DMS53 treated with DMSO at 0.1 percent for 48 hours (cell line): Measurements from ENCODE around the gene RBMS1.

Experiments
- DNase-seq: peaks from one replicate; lab custom pipeline; 2025; ENCODE audit not compliant: unreplicated experiment; lab: John Stamatoyannopoulos, UW

The RBMS1 gene

DNA sequence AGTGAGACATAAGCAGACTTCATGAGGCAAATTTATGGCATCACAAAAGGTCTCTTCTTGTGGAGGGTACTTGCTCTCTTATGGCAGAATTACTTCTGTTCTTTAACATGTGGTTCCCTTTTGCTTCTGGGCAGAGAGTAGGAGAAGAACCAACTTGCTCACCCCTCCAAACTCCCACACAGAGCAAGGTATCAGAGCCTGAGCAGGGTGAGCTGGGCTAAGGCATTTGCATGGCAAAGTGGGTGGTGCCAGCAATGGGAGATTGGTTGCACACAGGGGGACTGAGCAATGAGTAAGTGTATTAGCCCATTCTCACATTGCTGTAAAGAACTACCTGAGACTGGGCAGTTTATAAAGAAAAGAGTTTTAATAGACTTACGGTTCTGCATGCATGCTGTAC lies 229.3 kb downstream of the RBMS1 start:
- no peak for DNase-seq

DNA sequence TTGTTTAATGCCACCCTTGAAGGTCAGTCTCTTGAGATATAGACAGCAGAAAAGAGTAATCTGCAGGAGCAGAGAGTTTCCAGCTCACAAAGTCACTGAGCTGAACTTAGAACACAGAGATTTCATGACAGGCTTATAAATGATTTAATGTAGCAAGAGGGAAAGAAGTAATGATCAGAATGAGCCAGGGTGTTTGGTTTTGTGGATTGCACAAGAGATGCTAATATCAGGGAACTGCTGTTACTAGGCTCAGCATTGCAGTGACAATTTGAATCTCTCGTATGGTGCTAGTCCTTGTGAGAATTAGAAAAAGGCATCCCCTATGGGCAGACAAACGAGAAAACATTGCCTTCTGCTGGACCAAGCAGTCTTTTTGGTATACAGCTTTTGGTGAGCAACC lies 231.9 kb downstream of the RBMS1 start:
- no peak for DNase-seq

DNA sequence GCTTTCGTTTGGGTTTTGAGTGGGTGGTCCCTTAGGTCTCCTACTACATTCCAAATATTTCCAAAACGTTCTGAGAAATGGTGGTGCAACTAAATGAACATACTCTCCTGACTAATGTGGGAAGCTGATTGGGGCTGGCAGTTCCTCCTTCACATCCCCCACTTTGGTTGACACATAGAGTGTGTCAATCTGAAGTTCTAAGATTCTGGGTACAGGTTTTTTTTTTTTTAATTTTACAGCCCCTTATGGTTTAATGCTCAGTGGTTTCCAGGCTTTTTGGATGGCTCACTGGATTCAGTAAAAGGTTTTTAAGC lies 235.2 kb downstream of the RBMS1 start:
- no peak for DNase-seq

DNA sequence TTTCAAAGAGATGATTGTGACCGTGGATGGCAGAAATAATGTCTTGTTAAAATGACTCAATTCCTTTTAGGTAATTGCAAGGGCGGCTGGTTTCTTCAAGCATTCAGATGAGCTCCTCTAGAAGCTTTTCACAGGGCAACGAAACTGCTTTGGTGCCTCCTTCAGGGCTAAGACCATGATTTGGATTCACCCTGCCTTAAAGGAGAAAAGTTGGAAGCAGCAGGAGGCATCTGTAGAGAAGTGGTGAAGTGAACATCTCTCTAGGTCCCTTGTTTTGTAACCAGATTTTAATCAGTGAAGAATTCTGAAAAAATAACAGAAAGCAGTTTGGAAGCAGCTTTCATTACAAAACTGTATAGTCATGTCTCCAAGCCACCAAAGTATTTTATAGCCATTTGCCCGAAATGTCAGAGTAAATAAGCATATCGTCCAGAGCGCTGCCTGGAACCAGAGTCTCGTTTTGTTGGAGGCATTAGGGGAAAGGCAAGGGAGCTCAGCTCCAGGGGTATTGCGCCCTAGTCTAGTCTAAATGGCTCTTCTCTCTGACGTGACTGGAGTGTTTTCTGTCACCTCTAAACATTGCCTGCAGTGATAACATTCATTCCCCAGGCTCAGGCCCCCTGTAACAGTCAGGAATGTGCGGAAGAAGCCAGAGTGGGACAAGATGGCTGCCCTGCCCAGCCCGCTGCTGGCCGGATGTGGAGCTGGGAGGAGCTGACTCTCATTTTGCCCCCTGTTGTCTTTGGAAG lies 235.7 kb downstream of the RBMS1 start:
- DNase-seq = no peak

DNA sequence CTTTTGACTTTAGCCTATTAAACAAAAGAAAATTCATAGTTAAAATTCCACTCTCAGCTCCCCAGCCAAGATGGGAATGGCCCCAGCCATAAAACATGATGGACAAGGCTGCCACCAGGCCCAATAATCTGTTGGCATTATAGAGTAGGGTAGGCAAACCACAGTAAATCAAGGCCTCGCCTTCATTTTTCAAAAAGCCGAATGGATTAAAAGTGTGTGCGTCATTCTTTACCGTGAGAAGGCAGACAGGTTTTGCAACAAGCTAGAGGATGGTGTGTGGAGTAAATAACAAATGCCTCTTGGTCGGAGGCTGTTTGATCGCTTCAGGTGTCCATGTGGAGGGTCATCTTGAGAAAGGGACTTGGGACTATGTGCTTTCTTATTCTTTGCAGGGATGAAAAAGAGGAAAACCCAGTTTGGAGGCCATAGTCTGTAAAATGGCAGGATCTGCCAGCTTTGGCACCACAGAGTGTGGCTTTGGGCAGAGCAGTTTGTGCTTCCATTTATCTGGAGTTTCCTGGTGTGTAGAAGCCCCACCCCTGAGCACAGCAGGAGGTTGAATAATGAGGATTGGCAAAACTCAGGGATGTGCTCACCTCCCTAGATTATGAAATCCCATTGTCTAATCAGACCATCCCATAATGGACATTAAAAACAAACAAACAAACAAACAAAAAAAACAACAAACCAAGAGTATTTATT lies 236.4 kb downstream of the RBMS1 start:
- no peak for DNase-seq

DNA sequence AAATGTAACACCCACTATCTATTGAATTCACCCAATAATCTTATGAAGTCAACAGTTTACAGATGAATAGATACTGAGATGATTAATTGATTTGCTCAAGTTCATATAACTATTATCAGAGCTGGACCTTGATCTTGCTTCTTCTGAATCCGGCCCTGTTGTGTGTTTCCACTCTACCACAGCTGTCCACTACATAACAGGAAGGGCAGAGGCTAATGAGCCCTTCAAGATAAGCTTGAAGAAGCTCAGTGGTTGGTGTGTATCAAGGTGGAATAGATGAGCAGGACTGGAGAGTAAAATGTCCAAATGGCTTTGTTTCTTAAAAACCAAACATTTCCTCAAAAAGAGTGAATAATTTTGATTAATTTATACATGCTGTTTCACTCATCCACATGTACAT lies 237.1 kb downstream of the RBMS1 start:
- no peak for DNase-seq

DNA sequence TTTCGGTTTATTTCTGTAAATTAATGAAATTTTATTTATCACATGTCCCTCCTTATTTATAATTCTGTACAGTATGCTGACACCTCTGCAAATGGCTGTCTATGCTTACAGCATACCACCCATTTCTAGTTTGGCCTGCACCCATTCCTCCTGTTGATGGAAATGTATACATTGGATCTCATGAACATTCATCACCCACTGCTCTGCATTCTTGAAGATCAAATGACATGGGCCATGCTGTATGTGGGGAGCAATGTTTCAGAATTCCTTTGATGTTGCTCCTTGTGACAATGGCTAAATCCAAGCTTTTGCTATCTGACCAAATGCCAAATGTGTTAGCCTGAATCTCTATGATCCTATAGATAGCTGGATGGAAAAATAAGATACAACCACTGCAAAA lies 238.2 kb downstream of the RBMS1 start:
- no peak for DNase-seq

DNA sequence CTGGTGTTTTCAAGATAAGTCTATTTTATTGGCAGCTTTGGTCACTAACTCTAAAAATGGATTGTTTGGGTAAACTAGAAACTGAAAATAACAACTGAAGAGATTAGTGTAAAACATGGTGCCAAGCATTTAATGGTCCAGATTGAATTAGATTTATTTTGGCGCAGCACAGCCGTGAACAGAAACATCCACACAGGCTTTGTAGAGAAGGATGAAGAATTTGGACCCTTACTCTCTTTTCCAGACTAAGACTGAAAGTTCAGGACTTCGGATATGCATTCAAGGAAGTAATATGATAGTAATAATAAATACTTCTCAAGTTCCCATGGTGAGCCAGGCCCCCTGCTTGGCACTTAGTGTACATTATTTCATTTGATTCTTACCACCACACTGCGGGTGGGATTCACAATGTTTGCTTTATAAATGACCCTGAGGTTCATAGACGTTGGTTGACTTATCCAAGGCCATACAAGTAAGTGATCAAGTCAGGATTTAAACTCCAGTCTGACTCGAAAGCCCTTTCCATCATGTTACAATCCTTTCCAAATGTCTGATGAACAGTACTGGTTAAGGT lies 239.3 kb downstream of the RBMS1 start:
- no peak for DNase-seq

DNA sequence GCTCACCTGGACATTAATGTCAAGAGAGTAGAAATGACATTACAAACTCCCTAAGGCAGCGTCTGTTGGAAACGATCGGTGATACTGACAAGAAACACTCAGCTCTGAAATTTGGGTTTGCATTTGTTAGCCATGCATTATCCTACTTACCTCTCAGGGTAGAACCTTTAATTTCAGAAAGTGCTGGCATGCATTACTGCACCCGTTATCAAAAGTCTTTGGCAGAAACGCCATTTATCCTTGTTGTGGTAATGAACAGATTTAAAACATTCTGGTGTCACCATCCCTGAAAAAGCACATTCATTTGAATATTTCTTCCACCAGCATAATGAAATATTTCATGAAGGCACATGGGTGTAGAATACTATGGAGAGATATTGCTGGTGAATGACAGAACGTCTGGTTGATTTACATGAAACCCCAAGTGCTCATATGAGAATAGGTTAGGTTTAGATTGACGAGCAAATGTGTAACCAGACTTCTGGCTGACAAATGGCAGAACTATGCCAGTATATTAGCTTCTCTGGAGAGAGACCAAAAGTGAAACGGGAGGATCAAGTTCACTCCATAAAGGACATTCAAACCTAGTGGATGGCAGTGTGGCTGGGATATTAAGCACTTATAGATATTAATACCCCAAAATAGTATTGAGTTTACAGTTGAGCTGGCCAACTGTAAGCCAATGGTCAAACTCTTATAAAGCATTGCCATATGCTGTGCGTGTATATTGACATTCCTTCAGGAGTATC lies 240.0 kb downstream of the RBMS1 start:
- DNase-seq = no peak

DNA sequence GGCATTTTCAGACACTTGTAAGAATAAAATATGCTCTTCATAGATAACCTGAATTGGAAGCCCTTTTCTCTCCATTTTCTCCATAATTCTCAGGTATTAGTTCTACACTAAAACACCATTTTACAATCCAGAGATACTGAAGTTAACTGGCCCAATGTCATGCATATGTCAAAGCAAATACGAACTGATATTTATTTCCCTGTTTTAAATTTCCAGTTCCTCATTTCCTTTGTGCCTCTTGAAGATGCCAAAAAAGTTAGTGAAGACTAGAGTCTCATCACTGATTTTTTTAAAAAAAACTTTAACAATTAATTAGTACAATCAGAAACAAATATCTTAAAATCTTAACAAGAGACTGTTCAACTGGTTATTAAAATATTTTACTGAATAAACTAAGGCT lies 240.7 kb downstream of the RBMS1 start:
- no peak for DNase-seq

DNA sequence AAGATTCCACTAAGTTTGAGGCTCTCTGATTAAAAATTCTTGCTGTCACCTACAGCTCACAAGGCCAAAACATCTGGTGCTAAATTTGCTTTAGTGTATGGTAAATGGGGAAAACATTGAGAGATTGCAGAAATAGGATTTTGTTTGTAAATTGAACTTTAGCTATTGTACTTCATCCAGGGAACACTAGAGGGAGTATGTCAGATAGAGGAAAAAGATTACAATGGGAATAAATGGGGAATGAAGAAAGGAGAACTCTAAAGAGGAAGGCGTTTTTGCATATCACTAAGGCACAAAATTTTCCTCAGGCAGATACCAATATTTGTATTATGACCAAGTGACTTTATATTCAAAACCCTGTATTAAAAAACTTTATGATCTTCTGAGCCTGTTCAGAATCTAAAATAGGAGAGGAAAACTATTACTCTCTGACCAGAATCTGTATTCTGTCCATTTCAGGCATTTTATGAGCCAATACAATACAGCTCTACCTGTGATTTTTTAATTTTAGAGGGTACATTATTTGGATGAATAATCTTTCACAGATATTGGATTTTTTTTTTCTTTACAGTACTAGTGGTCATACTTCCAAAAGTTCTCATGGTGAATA lies 241.2 kb downstream of the RBMS1 start:
- DNase-seq = peak; percentile 68

DNA sequence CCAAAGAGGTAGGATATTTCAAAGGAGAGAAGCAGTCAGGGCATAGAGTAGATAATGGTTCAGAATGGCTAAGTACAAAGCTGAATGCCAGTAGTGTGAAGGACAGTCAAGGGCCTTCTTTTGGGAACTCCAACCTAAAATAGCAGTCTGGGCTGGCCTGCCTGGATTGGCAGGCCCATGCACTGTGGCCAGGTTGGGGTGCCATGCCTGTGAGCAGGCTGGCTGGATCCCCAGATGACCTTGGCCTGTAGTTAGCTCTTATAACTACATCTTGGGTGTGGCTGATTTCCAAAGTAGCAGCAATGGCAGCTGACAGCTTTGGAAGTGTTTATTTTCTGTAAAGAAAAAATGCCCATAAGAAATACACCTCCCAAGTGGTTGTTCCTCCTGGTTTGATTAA lies 242.0 kb downstream of the RBMS1 start:
- DNase-seq = no peak

DNA sequence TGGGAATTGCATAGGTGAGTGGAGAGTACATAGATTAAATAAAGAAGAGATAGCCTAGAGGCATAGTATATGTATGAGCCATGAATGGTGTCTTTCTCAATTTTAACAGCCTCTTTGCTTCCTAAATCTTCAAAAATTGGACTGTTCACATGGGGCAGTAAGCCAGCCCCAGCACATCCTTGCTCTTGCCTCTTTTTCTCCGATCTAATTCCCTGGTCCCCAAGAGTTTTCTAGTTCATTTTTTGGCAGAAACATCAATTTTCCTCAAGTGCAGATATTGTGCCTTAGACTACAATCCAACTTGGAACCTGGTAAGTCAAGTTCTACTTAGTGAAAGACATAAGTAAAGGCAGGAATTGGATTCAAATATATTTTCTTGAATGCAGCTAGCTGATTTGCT lies 243.7 kb downstream of the RBMS1 start:
- no peak for DNase-seq

DNA sequence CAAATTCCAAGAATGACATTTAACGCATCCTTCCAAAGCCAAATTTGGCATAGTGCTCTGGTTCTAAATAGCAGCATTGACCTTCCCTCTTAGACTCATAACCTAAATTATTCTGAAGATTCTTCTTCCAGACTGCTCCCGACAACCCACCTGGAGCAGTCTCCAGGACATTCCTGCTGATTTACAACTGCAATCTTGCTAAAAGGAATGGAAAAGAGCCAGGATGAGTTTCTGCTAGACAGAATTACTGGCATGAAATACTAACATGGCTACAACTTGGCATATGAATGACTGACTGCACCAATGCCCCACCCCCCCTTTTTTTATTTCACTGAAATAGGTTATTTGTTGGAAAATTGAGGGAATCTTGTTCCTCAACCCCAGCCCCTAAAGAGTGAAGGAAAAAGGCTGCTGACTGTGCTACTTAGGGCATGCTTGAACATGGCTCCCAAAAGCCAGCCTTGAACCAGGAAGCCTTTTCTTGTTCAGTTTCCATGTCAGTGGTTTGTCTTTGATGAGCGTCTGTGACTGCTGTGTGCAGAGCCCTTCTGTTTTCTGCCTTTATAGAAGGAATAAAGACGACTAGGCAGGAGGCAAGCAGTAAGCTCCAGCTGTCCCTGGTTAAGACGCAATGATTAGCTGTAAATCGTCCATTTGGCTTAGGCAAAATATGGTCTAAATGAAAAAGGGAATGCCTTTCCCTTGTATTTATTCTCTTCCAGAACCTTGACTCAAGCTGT lies 246.1 kb downstream of the RBMS1 start:
- DNase-seq = no peak

DNA sequence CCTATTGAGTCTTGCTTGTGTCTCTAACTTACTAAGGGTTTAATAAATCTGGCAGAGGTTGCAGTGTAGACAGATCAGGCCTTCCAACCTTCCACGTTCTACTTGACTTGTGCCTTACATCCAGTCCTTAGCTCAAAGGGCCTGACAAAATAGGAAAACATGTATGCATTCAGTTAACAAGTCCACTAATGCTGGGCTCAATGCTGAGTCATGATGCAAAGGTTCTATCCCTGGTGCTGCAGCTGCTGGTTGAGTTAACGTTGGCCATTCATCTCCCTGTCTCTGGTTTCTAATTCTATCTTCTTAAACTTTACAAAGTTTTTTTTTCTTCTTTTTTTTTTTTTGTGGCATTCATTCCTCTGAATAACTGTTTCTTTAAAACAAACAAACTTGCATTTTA lies 247.3 kb downstream of the RBMS1 start:
- no peak for DNase-seq

DNA sequence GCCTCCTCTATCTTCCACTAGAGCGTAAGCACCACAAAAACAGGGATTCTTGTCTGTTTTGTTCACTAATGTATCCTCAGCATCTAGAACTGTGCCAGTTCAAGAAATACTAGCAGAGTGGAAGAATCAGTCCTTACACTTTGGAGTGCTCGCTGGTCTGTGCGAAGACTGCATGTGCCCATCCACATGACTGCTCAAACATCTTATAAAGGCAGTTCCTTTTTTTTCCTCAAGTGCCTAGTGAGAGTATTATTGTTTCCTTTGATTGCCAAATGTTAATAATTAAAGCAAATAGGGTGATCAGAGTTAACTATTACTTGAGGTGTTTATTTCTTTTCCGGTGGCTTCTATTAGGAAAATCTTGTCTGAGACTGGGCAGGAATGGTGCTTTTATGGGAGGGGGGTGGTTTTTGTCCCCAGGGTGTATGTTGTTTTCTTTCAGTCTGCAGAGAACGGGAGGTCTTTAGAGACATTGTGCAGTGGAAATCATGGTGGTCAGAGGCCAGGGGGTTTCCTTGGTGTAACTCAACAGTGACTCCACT lies 247.9 kb downstream of the RBMS1 start:
- DNase-seq = no peak

DNA sequence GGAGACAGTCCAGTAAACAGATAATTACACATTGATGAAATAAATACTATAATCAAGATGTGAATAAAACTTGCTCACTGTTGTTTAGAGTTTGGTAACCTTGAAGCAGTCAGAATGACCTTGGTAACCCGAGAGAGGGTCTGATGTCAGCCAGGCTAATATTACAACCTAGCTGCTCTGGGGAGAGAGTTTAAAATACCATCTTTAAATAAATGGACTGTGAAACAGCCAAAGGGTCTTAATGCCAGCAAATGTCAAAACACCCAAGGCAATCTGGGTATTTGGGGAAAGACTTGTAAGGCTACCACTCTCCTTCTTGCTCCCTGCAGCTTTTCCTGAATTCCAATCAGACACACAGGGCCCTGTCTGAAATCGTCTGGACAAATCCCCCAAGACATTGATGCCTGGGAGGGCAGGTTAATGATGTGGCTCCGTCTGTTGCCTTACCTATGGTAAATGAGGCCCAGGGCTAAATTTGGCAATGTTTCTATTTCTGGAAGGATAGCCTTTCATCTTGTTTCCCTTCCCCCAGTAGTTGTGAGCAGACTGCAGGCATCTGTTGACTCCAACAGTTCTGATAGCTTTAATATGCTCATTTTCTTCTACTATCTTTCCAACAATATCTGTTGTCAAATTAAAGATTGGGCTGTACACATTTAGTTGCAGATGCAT lies 250.6 kb downstream of the RBMS1 start:
- DNase-seq = no peak

DNA sequence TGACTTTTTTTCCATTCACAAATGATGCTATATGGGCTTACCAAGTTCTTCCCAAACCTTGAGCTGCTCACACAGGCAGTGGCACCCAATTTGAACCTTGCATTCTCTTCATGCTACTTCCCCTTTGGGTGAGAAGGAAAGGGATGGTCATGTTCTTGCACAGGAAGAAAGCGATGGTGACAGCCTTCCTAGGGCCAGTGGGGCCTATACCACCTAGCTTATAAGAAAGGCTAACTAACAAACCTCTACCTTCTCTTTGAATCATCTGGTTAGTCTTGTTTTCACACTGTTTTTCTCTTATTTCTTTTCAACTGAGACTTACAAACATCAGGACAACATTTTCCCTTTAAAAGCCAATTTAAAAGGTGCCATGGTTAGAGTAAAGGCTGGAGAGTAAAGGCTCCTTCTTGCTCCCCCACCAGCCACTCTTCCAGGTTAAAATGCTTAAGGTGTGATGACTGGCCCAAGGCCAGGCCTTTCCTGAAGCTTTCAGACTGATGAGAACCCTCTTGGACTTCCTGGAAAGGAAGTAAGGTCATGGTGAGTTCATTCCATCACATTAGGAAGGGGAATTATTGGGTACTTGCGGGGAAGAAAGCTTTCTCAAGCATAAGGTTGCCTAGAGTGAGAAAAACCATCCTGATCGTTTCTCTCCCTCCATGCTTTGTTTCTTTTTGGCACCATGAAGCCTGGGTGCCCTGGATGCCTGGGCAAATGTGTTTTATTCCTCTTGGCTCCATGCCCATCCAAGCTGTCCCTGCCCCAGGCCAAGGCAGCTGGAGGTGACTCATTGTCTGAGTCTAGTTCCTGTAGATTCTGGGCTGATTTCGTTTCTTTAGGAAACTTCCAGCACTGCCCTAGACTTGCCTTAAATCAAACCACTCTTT lies 252.1 kb downstream of the RBMS1 start:
- peak; percentile 78 for DNase-seq

DNA sequence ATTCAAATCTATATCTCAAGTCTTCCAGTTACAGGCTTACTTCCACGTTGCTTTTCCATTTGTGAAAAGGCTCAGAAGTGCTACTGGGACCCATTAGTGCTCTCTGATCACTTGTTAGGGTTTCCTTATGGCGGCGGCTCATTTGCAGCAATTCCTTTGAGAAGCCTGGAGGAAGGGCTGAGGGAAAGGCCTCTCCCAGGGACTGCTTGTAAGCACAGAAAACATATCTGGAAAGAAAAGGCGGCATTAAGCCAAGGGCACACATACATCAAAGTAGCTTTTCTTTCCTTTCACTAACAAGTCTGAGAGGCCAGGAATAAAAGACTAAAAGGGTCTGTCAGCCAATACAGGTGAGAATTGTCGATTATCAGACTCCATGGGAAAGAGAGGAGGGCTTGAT lies 254.2 kb downstream of the RBMS1 start:
- DNase-seq = no peak
